Calu3 (cell line): Measurements from ENCODE around the gene CHD2. TPM values are rescaled to one million over a fixed set of nuclear protein-coding genes. Genes with fewer than 3 reads are reported as not detected.
"Not testable (repeated sequence)": the region's sequence is repeated elsewhere in the genome, so short reads cannot be mapped to it uniquely, and the experiment has no call there.

Experiments
- BruUV-seq: library from RNA; stranded (reverse); fragments of 400-500 nt; replicated peaks from 2 replicates; lab custom pipeline; 2021; lab: Mats Ljungman, UMichigan
- CTCF ChIA-PET: fragments of 300-600 bp; sonication (Branson Sonifier 250); formaldehyde crosslinking; loops from one replicate; lab custom pipeline; 2022; ENCODE audit warnings: antibody characterized with exemption; lab: Charles Lee
- DNase-seq: peaks from one replicate; pipeline ENCODE4 v3.0.0; 2022
- H3K27ac Mint-ChIP-seq: one replicate; pipeline ENCODE4 v1.8.0; 2022; ENCODE audit warnings: mixed read lengths; ENCODE audit not compliant: unreplicated experiment
- H3K27me3 Mint-ChIP-seq: one replicate; pipeline ENCODE4 v1.8.0; 2022; ENCODE audit warnings: mixed read lengths; ENCODE audit not compliant: unreplicated experiment
- H3K36me3 Mint-ChIP-seq: one replicate; pipeline ENCODE4 v1.8.0; 2022; ENCODE audit warnings: mild to moderate bottlenecking, moderate library complexity, mixed read lengths; ENCODE audit not compliant: insufficient read depth, unreplicated experiment
- H3K4me1 Mint-ChIP-seq: one replicate; pipeline ENCODE4 v1.8.0; 2022; ENCODE audit warnings: mild to moderate bottlenecking, low read depth, mixed read lengths; ENCODE audit not compliant: unreplicated experiment
- H3K4me3 Mint-ChIP-seq: one replicate; pipeline ENCODE4 v1.8.0; 2022; ENCODE audit warnings: mild to moderate bottlenecking, low read depth, moderate library complexity, mixed read lengths; ENCODE audit not compliant: unreplicated experiment
- H3K9me3 Mint-ChIP-seq: one replicate; pipeline ENCODE4 v1.8.0; 2022; ENCODE audit warnings: low read depth, mixed read lengths; ENCODE audit not compliant: unreplicated experiment
- intact Hi-C: fragments of 100-400 bp; cut with micrococcal nuclease; formaldehyde crosslinking; loops from one replicate; pipeline ENCODE4 v1.10.0; 2022; ENCODE audit not compliant: unreplicated experiment
- total RNA-seq: library from RNA; stranded (reverse); gene quantifications from 2 replicates; pipeline ENCODE4 v1.2.3, GENCODE V29; 2022
- TF ChIP-seq, protein P1 (sequence below): fragments of 200-600 bp; IDR thresholded peaks from one replicate; pipeline ENCODE4 v1.8.0; 2022; ENCODE audit warnings: antibody characterized with exemption; ENCODE audit not compliant: unreplicated experiment

Gene CHD2
- total RNA-seq, 1 experiment from 2014 or later = 140 TPM

DNA sequence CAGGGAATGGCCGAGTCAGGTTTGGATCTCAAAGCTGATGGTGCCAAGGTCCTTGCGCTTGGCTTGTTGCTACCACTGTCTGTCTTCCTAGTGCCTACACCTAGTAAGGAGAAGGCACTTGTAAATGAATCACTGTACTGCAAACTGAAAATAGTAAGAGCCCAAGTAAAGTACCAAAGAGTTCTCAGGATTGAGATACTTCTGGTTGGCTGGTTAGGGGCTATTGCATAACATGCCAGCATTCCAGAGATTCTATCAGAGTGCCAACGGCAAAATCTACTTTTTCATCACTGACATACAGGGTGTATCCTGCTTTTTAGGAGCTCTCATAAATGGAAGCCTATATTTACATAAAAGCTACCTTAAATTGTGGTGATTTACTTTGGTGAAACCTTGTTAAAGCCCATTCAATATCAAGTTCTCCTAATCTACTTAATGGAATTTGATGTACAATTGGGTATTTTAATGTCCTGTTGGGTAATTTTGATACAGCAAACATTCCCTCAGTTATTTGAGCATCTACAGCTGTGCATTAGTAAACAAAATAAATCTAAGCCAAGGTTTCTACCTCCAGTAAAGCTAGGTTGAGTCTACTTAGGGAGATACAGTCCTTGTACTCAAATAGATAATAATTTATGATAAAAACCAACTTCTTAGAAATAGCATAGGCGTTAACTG is 30.7 kb upstream of the CHD2 start:
- Mint-ChIP-seq H3K36me3 (no peaks in the 10 kb centered on the region), H3K9me3 (no peaks in the 10 kb centered on the region), H3K27ac (no peak overlapping the region), H3K27me3 (no peaks in the 10 kb centered on the region), H3K4me1 (peaks cover 19% of the 10 kb centered on the region), H3K4me3 (no peak overlapping the region)
- intact Hi-C loops = loop anchor here (1.0 kb wide), 1 partner anchor 24 kb away; no protein-coding TSS in a partner anchor
- TF ChIP-seq, protein P1, sequence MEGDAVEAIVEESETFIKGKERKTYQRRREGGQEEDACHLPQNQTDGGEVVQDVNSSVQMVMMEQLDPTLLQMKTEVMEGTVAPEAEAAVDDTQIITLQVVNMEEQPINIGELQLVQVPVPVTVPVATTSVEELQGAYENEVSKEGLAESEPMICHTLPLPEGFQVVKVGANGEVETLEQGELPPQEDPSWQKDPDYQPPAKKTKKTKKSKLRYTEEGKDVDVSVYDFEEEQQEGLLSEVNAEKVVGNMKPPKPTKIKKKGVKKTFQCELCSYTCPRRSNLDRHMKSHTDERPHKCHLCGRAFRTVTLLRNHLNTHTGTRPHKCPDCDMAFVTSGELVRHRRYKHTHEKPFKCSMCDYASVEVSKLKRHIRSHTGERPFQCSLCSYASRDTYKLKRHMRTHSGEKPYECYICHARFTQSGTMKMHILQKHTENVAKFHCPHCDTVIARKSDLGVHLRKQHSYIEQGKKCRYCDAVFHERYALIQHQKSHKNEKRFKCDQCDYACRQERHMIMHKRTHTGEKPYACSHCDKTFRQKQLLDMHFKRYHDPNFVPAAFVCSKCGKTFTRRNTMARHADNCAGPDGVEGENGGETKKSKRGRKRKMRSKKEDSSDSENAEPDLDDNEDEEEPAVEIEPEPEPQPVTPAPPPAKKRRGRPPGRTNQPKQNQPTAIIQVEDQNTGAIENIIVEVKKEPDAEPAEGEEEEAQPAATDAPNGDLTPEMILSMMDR = no peak
- BruUV-seq = no TSS peak
- CTCF ChIA-PET = interaction anchor here (1.1 kb wide), 1 partner anchor 12 kb away, joined by 4 read pairs; no protein-coding TSS in a partner anchor
- no peak for DNase-seq

DNA sequence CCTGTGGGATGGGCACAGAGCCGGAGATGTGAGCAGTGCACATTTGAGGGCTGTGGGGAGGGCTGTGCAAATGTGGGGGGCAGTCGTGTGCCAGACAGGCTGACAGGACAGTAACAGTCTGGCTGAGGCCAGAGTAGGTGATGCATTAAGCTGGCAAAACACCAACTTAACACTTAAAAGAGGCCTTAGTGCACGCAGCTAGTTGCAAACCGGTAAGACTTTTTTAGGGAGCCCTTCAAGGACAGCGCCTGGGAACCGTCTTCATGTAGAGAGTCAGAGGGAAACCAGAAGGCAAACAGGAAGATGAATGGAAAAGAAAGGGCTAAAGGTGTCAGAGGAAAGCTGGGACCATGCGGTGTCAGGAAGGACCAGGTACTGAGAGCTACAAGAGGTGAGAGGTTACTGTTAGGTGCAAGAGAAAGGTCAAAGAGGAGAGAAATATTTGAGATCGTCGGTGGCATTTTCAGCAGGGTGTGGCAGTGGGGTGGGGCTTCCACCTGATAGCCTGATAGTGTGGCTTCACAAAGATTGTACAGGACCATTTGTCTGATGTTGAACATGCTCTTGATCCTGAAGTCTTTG is 30.0 kb upstream of the CHD2 start:
- Mint-ChIP-seq H3K4me3 (peak overlapping the region; percentile 1), H3K27me3 (no peaks in the 10 kb centered on the region), H3K4me1 (peaks cover 19% of the 10 kb centered on the region), H3K9me3 (no peaks in the 10 kb centered on the region), H3K36me3 (no peaks in the 10 kb centered on the region), H3K27ac (peak overlapping the region; percentile 1)
- no TSS peak for BruUV-seq
- no peak for DNase-seq
- intact Hi-C loops = no loop called here
- CTCF ChIA-PET = interaction anchor here (1.1 kb wide), 1 partner anchor 11 kb away, joined by 4 read pairs; no protein-coding TSS in a partner anchor
- TF ChIP-seq, protein P1 = no peak

DNA sequence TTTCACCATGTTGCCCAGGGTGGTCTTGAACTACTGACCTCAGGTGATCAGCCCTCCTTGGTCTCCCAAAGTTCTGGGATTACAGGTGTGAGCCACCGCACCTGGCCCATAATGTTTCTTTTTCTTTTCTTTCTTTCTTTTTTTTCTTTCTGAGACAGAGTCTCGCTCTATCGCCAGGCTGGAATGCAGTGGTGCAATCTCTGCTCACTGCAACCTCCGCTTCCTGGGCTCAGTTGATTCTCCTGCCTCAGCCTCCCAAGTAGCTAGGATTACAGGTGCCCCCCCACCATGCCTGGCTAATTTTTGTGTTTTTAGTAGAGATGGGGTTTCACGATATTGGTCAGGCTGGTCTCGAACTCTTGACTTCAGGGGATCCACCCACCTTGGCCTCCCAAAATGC is 27.2 kb upstream of the CHD2 start:
- H3K27me3 Mint-ChIP-seq, CTCF ChIA-PET, H3K36me3 Mint-ChIP-seq, H3K9me3 Mint-ChIP-seq, H3K27ac Mint-ChIP-seq, H3K4me3 Mint-ChIP-seq, DNase-seq, intact Hi-C loops, BruUV-seq: not testable (repeated sequence)
- peaks cover 39% of the 10 kb centered on the region for H3K4me1 Mint-ChIP-seq

DNA sequence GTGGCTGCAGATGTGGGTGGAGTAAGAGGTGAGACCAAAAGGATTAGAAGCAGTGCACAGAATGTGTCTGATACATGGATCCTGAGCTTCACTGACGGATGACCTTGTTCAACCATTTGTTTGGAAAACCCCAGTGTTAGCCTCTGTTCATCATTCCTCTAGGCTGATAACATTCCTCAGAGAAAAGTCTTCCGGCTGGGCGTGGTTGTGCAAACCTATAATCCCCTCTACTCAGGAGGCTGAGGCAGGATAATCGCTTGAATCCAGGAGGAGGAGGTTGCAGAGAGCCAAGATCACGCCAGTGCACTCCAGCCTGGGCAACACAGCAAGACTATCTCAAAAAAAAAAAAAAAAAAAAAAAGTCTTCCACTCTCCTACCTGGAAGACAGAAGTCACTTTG is 23.1 kb upstream of the CHD2 start:
- Mint-ChIP-seq H3K36me3 (peaks cover 13% of the 10 kb centered on the region), H3K4me1 (peaks cover 49% of the 10 kb centered on the region), H3K27ac (no peak overlapping the region), H3K27me3 (peaks cover 4% of the 10 kb centered on the region), H3K9me3 (no peaks in the 10 kb centered on the region), H3K4me3 (no peak overlapping the region)
- DNase-seq = no peak
- CTCF ChIA-PET = interaction anchor here (0.6 kb wide), 1 partner anchor 25 kb away, joined by 4 read pairs; no protein-coding TSS in a partner anchor
- intact Hi-C loops = no loop called here
- no TSS peak for BruUV-seq
- TF ChIP-seq, protein P1 = no peak
